Spinal cord (tissue), 10 donors: ENCODE measurements around the gene GCLC. TPM values are rescaled to one million over a fixed set of nuclear protein-coding genes. Genes with fewer than 3 reads are reported as not detected.
A peak's percentile ranks its signal among the peaks of the same experiment; 100 is the strongest.
"Not testable (repeated sequence)": the region's sequence is repeated elsewhere in the genome, so short reads cannot be mapped to it uniquely, and the experiment has no call there.

Experiments used
- DNase-seq, 6 donors: peaks; one replicate each; pipeline versions ENCODE4 v3.0.0 to v3.0.0-alpha.2; 2013 to 2015; ENCODE audit warnings: low spot score in 6 of 6, low read depth in 4 of 6
- H3K27ac ChIP-seq: one replicate; pipeline ENCODE4 v1.5.1; 2013; ENCODE audit warnings: low read depth, low read length, control low read depth
- H3K27me3 ChIP-seq: one replicate; pipeline ENCODE4 v1.6.1; 2013; ENCODE audit warnings: low read length; ENCODE audit not compliant: control insufficient read depth, insufficient read depth
- H3K36me3 ChIP-seq: one replicate; pipeline ENCODE4 v1.6.1; 2013; ENCODE audit warnings: low read length; ENCODE audit not compliant: control insufficient read depth, insufficient read depth
- H3K4me1 ChIP-seq: one replicate; pipeline ENCODE4 v1.6.1; 2013; ENCODE audit warnings: low read length; ENCODE audit not compliant: control insufficient read depth, insufficient read depth
- H3K4me3 ChIP-seq: one replicate; pipeline ENCODE4 v1.5.1; 2013; ENCODE audit warnings: low read depth, low read length, control low read depth
- H3K9me3 ChIP-seq: one replicate; pipeline ENCODE4 v1.6.1; 2013; ENCODE audit warnings: low read length; ENCODE audit not compliant: control insufficient read depth, insufficient read depth
- WGBS: methylation state at CpG from one replicate; pipeline ENCODE4 v1.1.5; 2013; ENCODE audit warnings: missing lambda C conversion rate; ENCODE audit not compliant: insufficient coverage; 5-methylcytosine and 5-hydroxymethylcytosine counted together
- polyA plus RNA-seq, 2 donors: library from polyadenylated mRNA; unstranded; fragments of 120-200 nt; gene quantifications; one replicate each; pipeline ENCODE4 v1.2.1, GENCODE V29; 2013; ENCODE audit not compliant: insufficient read length in 2 of 2
- total RNA-seq, 2 donors: library from RNA; depleted of rRNA in 1 of 2; stranded (reverse); fragments of 120-200 nt in 1 of 2; fragments of >200 nt in 1 of 2; gene quantifications; one replicate each; pipeline versions ENCODE4 v1.2.3 to v1.2.4, GENCODE V29; 2013 to 2014
- donor health status: healthy.

GCLC gene
- total and polyA plus RNA-seq, 4 donors = 31.1 to 61.5 (median 38.6) TPM

DNA sequence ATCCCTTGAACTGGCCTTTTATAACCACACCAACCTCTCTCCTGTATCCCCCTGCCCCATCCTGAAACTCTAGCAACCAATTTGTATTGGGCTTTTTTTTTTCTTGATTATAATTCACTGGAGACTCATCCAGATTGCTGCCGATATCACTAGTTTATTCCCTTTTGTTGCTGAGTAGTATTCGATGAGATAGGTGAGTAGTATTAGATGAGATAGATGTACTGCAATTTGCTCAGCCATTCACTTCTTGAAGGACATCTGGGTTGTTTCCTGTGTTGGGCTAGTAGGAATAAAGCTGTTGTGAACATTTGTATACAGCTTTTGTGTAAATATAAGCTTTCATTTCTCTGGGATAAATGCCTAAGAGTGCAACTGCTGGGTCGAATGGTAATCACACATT is 58.2 kb downstream of the GCLC start:
- 90% methylated on average over 1 of the region's 3 CpGs for WGBS
- no peaks in the 10 kb centered on the region for H3K27me3 ChIP-seq
- peaks cover 3% of the 10 kb centered on the region for H3K4me1 ChIP-seq
- no peak overlapping the region for H3K27ac ChIP-seq
- no peaks in the 10 kb centered on the region for H3K9me3 ChIP-seq
- H3K36me3 ChIP-seq = no peaks in the 10 kb centered on the region
- no peak overlapping the region for H3K4me3 ChIP-seq
- no peak for DNase-seq

DNA sequence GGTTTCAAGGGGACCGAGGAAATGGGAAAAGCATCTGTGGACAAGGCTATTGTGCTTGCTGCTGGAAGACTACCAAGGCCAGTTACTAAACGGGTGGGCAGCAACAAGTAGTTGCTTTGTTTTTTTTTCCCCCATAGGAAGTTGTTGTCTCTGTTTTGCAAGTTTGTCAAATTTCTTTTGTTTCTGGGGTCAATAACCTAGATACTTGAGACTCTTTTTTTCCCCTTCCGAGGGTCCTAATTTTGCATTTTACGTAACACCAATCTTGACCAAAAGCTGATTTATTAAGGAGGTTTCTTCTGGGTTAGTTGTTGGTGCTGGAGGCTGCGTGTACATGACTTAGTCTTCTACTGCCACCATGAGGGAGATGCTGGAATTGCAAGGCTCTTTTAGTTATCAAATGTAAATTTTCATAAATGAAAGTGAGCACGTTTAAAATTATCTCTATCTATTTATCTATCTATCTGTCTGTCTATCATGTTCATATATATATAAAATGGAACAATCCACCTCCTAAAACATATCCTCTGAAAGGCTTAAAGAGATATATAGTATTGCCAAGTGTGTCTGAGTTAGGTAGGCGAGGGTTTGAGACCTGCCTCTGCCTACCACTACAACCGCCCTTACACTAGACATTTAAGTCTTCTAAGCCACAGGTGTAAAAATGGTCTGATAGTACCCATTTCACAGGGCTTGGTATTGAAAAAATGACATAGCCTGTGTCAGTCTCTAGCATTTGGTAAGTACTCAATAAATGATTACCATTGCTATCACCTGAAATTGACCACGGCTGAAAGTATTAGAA is 60.2 kb downstream of the GCLC start:
- no peaks in the 10 kb centered on the region for H3K27me3 ChIP-seq
- H3K4me3 ChIP-seq = no peak overlapping the region
- peak overlapping the region; percentile 34 for H3K27ac ChIP-seq
- H3K9me3 ChIP-seq = no peaks in the 10 kb centered on the region
- H3K36me3 ChIP-seq = no peaks in the 10 kb centered on the region
- WGBS = 14% methylated on average over 1 of the region's 9 CpGs
- peak; percentile 57 to 92 (median 66) for DNase-seq
- peaks cover 3% of the 10 kb centered on the region for H3K4me1 ChIP-seq

DNA sequence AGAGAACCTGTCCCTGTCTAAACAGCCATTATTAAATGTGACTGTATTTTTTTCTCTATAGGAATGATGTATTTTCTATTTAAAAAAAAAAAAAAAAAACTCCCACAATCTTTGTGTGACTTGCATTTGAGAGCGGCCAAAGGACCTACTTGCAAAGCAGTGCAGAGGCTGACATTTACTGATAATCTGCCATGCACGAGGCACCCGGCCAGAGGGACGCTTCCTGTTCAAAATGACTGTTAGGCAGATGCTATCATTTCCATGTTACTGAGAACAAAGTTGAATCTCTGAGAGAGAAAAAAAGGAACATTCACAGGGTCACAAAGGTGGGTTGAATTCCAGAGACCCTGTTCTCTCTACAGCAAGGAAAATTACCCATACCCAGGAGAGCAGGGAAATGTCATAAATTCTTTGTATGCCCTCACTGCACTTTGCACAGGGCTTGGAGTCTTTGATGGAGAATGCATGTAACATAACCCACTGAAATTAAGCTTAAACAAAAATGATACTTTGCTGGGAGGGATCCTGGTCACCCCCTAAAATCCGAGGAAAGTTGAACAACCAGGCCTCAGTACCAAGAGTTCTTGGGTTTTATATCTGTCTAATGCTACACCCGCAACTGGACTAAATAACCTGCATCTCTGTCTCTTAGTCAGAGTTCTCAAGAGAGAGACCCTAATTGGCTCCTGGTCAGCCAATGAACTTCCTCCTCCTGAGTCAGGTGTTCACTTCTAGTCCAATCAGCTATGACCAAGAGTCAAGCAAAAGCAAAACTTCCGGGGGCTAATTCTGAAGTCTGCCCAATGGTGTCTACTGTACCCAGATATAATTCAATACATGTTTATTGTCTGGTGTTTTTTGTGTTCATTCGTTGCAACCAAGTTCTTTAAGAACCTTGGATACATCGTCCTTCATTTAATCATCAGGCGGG is 61.2 kb downstream of the GCLC start:
- H3K27me3 ChIP-seq = no peaks in the 10 kb centered on the region
- WGBS = 72% methylated on average over 5 of the region's 10 CpGs
- H3K4me1 ChIP-seq = peaks cover 3% of the 10 kb centered on the region
- peak in 1 of 6 donors; percentile 27 for DNase-seq
- peak overlapping the region; percentile 34 for H3K27ac ChIP-seq
- H3K9me3 ChIP-seq = no peaks in the 10 kb centered on the region
- no peaks in the 10 kb centered on the region for H3K36me3 ChIP-seq
- no peak overlapping the region for H3K4me3 ChIP-seq

DNA sequence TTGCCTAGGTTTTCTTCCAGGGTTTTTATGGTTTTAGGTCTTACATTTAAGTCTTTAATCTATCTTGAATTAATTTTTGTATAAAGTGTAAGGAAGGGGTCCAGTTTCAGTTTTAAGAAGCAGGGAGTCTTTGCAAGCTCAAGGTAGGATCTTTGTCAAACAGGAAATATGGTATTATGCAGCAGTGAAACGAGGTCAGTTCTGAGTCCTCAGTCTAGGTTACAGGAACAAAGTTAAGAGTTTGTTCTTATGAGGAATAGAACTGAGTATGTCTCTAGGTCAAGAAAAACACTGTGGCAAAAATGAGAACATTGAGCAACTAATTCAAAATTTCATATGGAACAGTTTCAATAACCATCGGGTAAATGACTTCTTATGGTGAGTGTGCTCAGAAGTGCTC is 63.6 kb downstream of the GCLC start:
- Histone ChIP-seq H3K4me3 (no peak overlapping the region), H3K36me3 (no peaks in the 10 kb centered on the region), H3K9me3 (no peaks in the 10 kb centered on the region), H3K27ac (no peak overlapping the region), H3K27me3 (no peaks in the 10 kb centered on the region), H3K4me1 (peaks cover 3% of the 10 kb centered on the region)
- 100% methylated on average over 1 of the region's 2 CpGs for WGBS
- no peak for DNase-seq

DNA sequence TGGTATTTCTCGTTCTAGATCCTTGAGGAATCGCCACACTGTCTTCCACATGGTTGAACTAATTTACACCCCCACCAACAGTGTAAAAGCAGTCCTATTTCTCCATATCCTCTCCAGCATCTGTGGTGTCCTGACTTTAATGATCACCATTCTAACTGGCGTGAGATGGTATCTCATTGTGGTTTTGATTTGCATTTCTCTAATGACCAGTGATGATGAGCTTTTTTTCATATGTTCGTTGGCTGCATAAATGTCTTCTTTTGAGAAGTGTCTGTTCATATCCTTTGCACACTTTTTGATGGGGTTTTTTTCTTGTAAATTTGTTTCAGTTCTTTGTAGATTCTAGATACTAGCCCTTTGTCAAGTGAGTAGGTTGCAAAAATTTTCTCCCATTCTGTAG is 64.1 kb downstream of the GCLC start:
- not testable (repeated sequence) for H3K27ac ChIP-seq, DNase-seq
- 100% methylated on average over 1 of the region's 4 CpGs for WGBS

DNA sequence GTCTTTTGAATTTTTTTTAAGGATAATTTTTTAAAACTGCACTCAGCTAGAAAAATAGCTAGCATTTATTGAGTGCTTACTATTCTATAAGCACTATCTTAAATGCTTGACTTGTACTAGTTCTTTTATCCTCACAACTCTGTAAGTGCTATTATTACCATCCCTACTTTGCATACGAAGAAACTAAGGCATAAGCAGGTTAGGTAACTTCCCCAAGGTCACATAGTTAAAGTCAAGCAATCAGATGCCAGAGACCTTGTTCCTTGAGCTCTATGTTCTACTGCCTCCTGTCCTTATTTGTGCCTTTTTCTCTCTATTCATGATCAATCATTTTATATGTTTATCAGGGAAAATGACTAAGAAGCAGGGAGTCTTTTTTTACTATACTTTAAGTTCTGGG is 65.0 kb downstream of the GCLC start:
- Histone ChIP-seq H3K9me3 (no peaks in the 10 kb centered on the region), H3K4me3 (no peak overlapping the region), H3K36me3 (no peaks in the 10 kb centered on the region), H3K4me1 (peaks cover 3% of the 10 kb centered on the region), H3K27ac (no peak overlapping the region), H3K27me3 (no peaks in the 10 kb centered on the region)
- DNase-seq = no peak
- WGBS = 71% methylated on average over 1 of the region's 1 CpG

More for the DNA sequence above, 64.1 kb downstream of the GCLC start:
- not testable (repeated sequence) for H3K27me3 ChIP-seq, H3K4me1 ChIP-seq, H3K4me3 ChIP-seq, H3K36me3 ChIP-seq, H3K9me3 ChIP-seq

DNA sequence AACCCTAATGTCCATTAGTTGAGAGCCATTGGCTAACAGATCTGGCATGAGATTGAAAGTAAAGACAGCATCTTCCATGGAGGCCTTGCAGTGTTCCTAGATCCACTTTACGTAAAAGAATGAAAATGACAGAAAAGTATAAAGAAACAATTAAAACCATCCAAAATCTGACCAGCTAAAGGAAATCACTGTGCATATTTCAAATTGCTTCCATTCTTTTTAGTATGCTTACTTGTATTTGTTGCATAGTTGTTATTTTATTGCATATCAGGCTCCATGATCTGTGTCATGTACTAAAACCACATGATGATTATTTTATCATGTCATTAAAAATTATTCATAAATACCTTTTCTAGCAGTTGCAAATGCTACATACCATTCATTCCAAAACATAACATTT is 67.9 kb downstream of the GCLC start:
- WGBS = no CpG with 5 or more reads among the region's 1 CpG
- H3K4me3 ChIP-seq = no peak overlapping the region
- no peak for DNase-seq

DNA sequence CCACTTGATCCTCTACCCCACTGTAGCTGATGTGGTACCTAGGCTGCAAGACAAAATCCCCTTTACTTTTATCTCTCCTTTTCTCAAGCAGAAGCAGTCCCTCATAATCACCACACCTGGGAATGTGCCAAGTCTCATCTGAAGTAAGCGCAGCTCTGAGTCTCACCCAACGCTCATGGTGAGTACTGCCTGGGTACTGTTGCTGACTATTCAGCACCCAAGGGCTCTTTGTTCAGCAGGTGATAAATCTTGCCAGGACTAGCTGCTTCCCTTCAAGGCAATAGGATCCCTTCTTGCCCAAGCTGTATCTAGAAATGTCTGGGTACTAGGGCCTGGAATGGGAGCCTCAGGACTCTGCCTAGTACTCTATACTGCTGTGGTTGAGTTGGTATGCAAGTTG is 70.9 kb downstream of the GCLC start:
- Histone ChIP-seq H3K27me3 (no peaks in the 10 kb centered on the region), H3K9me3 (no peaks in the 10 kb centered on the region), H3K36me3 (no peaks in the 10 kb centered on the region), H3K27ac (no peak overlapping the region), H3K4me1 (no peaks in the 10 kb centered on the region), H3K4me3 (no peak overlapping the region)
- 94% methylated on average over 2 of the region's 2 CpGs for WGBS
- no peak for DNase-seq

More for the DNA sequence above, 67.9 kb downstream of the GCLC start:
- H3K4me1 ChIP-seq = no peaks in the 10 kb centered on the region
- H3K36me3 ChIP-seq = no peaks in the 10 kb centered on the region
- no peaks in the 10 kb centered on the region for H3K27me3 ChIP-seq
- no peaks in the 10 kb centered on the region for H3K9me3 ChIP-seq
- no peak overlapping the region for H3K27ac ChIP-seq

DNA sequence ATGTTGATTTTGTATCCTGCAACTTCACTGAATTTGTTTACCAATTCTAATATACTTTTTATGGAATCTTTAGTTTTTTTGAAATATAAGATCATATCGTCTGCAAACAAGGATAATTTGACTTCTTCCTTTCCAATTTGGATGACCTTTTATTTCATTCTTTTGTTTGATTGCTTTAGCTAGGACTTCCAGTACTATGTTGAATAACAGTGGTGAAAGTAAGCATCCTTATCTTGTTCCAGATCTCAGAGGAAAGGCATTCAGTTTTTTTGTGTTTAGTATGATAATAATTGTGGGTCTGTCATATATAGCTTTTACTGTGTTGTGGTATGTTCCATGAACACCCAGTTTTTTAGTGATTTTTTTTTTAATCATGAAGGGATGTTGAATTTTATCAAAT is 75.7 kb downstream of the GCLC start:
- H3K9me3 ChIP-seq = no peaks in the 10 kb centered on the region
- H3K4me3 ChIP-seq = no peak overlapping the region
- H3K4me1 ChIP-seq = no peaks in the 10 kb centered on the region
- no peaks in the 10 kb centered on the region for H3K27me3 ChIP-seq
- H3K36me3 ChIP-seq = no peaks in the 10 kb centered on the region
- no CpG with 5 or more reads among the region's 1 CpG for WGBS
- H3K27ac ChIP-seq = no peak overlapping the region
- DNase-seq = no peak
